Stimulated activated CD4-positive, alpha-beta T cell treated with anti-CD3 and anti-CD28 coated beads, Interleukin-1b, Interleukin-23, amount 100 ng/mL, for 24 hours (primary cell): Measurements from ENCODE around the gene BRD3.

Source experiments
- DNase-seq, 4 experiments: peaks; one replicate each; pipeline ENCODE4 v3.0.0-alpha.2; 2020; ENCODE audit warnings: low read depth in 4 of 4, low spot score in 1 of 4

The BRD3 gene

GRCh38 chr9:134039386-134040175 lies 28.2 kb downstream of the BRD3 start:
- no peak for DNase-seq

GRCh38 chr9:134037641-134038040 lies 30.2 kb downstream of the BRD3 start:
- DNase-seq: no peak

GRCh38 chr9:134036130-134036529 lies 31.7 kb downstream of the BRD3 start:
- no peak for DNase-seq

- DNase-seq: no peak
Measured at GRCh38 chr9:134035041-134036039, 32.5 kb downstream of the BRD3 start.

GRCh38 chr9:134034215-134035040 lies 33.4 kb downstream of the BRD3 start:
- DNase-seq: no peak

GRCh38 chr9:134033516-134034214 lies 34.2 kb downstream of the BRD3 start:
- no peak for DNase-seq

GRCh38 chr9:134032456-134033222 lies 35.2 kb downstream of the BRD3 start:
- no peak for DNase-seq

- DNase-seq: no peak
Measured at GRCh38 chr9:134031783-134032182, 36.0 kb downstream of the BRD3 start.

- no peak for DNase-seq
Measured at GRCh38 chr9:134030821-134031470, 36.9 kb downstream of the BRD3 start.

GRCh38 chr9:134029248-134030226 lies 38.3 kb downstream of the BRD3 start:
- no peak for DNase-seq

- DNase-seq: no peak
Measured at GRCh38 chr9:134028575-134029247, 39.1 kb downstream of the BRD3 start.

GRCh38 chr9:134028076-134028475 lies 39.8 kb downstream of the BRD3 start:
- DNase-seq: no peak

GRCh38 chr9:134027561-134027960 lies 40.3 kb downstream of the BRD3 start:
- no peak for DNase-seq

- no peak for DNase-seq
Measured at GRCh38 chr9:134026981-134027380, 40.8 kb downstream of the BRD3 start.

GRCh38 chr9:134026581-134026980 lies 41.2 kb downstream of the BRD3 start:
- no peak for DNase-seq

- DNase-seq: peak; percentile 17 to 42 (median 25)
Measured at GRCh38 chr9:134025606-134026541, 42.0 kb downstream of the BRD3 start.
